ENCODE measurements around the gene PKD2L1. TPM values are rescaled to one million over a fixed set of nuclear protein-coding genes. Genes with fewer than 3 reads are reported as not detected.

The PKD2L1 gene
- total and polyA plus RNA-seq, 2 of the 8 experiments (the other 6 are each of a cell fraction or from before 2014, with no cell fraction given), result 0.20 to 0.33 TPM

DNA sequence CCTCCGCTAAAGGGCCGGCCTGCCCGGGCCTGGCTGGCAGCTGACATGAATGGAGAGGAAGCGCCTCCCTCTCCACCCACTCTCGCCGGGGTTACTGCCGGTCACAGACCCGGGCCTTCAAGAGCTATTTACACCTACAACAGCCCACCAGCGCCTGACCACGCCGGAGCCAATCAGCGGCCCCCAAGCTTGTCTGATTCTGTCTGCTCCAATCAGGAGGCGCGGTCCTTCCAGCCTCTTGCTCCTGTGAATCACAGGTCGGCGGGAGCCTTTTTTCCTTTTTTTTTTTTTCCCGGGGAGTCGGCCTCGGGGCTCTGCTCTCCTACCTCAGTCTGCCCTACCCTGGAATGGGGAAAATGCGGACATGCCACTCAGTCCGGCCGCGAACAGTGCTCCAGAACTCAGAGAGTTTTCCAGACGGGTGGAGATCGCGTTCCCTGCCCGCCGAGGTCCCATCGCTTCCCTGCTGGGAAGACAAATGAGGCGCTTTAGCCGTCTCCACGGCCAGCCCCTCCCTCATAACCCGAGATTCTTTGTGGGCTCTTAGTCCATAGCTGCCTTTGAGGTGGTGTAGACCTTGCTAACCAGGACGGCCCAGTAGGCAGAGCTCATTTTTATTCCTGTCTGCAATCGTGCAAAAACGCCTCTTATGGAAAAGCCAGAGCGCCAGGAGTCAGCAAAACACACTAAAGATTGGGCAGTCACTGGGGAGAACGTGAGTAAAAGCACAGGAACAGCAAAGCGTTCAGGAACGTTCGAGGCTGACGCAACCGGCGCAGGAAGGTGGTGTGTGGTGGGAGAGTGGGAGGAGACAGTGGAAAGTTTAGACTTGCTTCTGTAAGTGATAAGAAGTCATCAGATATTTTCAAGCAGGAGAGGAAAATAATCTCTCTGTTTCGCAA is 43.5 kb upstream of the PKD2L1 start (continued):
- TF ChIP-seq SP4 (IDR thresholded peaks at IDR 0.05; ENCODE audit: low read length) (no peak), EGR1 (IDR thresholded peaks at IDR 0.05; ENCODE audit: borderline replicate concordance, low read depth, low read length) (peak; percentile 84; the same call in 1 of the 2 replicates), GTF2F1 (IDR thresholded peaks at IDR 0.05; ENCODE audit: borderline replicate concordance, low read depth, low read length) (no peak), ASH2L (IDR thresholded peaks at IDR 0.05; ENCODE audit: low read length) (peak; percentile 69), ZNF274 (IDR thresholded peaks at IDR 0.05; ENCODE audit: borderline replicate concordance, extremely low read depth, low read length) (no peak), KDM4A (IDR thresholded peaks at IDR 0.05; ENCODE audit: low read depth, low read length, severe bottlenecking) (peak; percentile 29), CTCF (IDR thresholded peaks at IDR 0.05; ENCODE audit: control extremely low read depth in 1 of 3, insufficient read depth in 1 of 3, low read depth in 1 of 3, low read length in 3 of 3) (no peak), GABPA (IDR thresholded peaks at IDR 0.05; ENCODE audit: borderline replicate concordance, insufficient read depth, low read length) (no peak), CBX8 (IDR thresholded peaks at IDR 0.05; ENCODE audit: borderline replicate concordance, low read depth, low read length) (no peak), CREB1 (IDR thresholded peaks at IDR 0.05) (no peak), TAF1 (IDR thresholded peaks at IDR 0.05; ENCODE audit: low read depth, low read length) (peak; percentile 87), CBX5 (IDR thresholded peaks at IDR 0.05; ENCODE audit: low read depth, low read length) (no peak), TCF12 (IDR thresholded peaks at IDR 0.05; ENCODE audit: low read depth, low read length) (no peak), EP300 (IDR thresholded peaks at IDR 0.05; ENCODE audit: borderline replicate concordance in 1 of 2, low read depth in 2 of 2, low read length in 2 of 2) (peak in 1 of 2 experiments; percentile 10; a peak in 1 of 3 replicates), BRCA1 (IDR thresholded peaks at IDR 0.05; ENCODE audit: low read depth, low read length) (no peak), SP1 (IDR thresholded peaks at IDR 0.05; ENCODE audit: low read depth, low read length) (peak; percentile 91), E2F6 (IDR thresholded peaks at IDR 0.05) (no peak)
- TF ChIP-seq, protein P1, sequence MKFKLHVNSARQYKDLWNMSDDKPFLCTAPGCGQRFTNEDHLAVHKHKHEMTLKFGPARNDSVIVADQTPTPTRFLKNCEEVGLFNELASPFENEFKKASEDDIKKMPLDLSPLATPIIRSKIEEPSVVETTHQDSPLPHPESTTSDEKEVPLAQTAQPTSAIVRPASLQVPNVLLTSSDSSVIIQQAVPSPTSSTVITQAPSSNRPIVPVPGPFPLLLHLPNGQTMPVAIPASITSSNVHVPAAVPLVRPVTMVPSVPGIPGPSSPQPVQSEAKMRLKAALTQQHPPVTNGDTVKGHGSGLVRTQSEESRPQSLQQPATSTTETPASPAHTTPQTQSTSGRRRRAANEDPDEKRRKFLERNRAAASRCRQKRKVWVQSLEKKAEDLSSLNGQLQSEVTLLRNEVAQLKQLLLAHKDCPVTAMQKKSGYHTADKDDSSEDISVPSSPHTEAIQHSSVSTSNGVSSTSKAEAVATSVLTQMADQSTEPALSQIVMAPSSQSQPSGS (IDR thresholded peaks at IDR 0.05; ENCODE audit: low read length), result no peak

Measured in H1 (cell line).